HG03432 (cell line): ENCODE data around the gene TNFSF10.

Source experiments
- ATAC-seq: cut with Tn5 transposase; IDR thresholded peaks from one replicate; pipeline ENCODE4 v1.9.1; 2021; ENCODE audit warnings: mild to moderate bottlenecking, moderate library complexity; ENCODE audit not compliant: unreplicated experiment

The TNFSF10 gene

DNA sequence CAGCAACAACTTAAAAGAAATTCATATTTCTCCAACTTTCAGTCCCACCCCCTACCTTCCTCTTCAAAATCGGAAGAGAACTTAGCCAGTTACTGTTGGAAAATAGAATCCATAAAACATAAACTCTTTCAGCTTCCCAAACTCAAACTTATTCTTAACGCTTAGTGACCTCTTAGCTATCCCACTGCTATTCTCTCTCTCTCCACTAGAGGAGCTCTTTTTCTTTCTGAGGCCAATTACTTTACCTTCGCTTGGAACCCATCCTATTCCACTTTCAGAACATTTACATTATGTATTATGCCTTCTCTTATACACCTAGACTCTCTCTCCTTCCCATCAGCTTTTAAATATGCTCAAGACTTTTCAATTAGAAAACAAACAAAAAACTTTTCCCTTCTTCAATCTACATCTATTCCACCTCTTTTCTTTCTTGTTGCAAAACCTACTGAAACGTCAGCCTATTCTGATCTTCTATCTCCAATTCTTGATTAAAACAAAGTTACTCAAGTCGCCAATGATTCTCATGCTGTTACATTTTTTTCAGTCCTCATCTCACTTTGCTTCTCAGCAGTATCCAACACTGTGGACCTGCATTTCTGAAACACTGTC, 61.6 kb downstream of the TNFSF10 start:
- ATAC-seq: peak; percentile 68

DNA sequence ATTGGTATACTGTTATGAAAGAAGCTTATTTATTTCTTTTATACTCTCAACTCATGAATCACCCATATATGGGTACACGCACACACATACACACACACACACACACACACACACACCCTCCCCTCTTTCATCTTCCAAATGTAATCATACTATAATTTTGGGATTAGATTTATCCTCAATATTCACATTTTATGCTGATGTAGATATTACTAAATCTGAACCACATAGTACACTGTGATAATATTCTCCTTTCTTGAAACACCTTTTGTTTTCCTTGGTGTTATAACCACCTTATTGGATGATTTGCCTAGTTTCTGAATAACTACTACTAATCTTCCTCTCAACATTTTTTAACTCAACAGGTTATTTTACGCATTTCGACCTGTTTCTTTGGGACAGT, 66.8 kb downstream of the TNFSF10 start:
- ATAC-seq: no peak
